Measurements from ENCODE around the gene MYRFL. TPM values are rescaled to one million over a fixed set of nuclear protein-coding genes. Genes with fewer than 3 reads are reported as not detected.

The MYRFL gene
- total RNA-seq, 2 donors from 2014 or later = 0.15 to 0.55 TPM

DNA sequence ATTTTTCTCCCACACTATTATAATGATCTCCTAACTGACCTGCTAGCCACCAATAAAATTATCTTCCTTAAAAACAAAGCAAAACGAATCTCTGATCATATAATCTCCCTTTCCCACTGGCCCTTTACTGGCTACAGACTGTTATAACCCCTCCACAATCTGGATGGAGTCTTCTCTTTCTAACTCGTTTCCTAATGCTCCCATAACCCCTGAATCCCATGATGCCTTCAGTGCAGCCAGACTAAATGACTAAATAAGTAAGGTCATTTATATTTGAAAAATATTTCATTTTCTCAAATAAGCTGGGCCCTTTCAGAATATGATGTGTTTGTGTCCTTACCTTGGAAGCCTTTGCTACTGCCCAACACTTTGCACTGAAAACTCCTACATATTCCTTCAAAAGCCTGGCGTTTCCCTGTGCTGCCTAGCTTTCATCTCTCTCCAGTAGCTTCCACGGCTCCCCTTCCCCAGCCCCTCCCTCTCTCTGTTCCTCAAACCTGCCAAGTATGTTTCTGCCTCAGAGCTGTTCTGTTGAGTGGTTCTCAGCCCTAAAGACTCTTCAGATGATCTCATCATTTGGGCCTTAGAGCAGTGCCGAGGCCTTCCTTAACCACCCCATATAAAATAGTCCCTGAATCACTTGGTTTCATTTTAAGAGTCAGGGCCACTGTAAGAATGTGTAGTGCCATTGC lies 91.7 kb downstream of the MYRFL start:
- H3K4me1 Mint-ChIP-seq = peaks cover 9% of the 10 kb centered on the region
- no peak for TF ChIP-seq CTCF (conservative IDR thresholded peaks at IDR 0.05)
- no peak overlapping the region for H3K27ac Mint-ChIP-seq
- no peak for DNase-seq
- Histone ChIP-seq H3K27ac (ENCODE audit: low read depth, low read length) (no peak overlapping the region), H3K4me1 (ENCODE audit: control insufficient read depth, insufficient read depth, low read length) (no peaks in the 10 kb centered on the region), H3K36me3 (ENCODE audit: control insufficient read depth, insufficient read depth, low read length) (no peaks in the 10 kb centered on the region), H3K9ac (ENCODE audit: extremely low read depth, low read length, poor library complexity, severe bottlenecking) (no peak overlapping the region), H3K9me3 (ENCODE audit: control insufficient read depth, low read length) (peaks cover 5% of the 10 kb centered on the region), H3K27me3 (ENCODE audit: control insufficient read depth, insufficient read depth, low read length, poor library complexity, severe bottlenecking) (no peaks in the 10 kb centered on the region), H3K4me3 (ENCODE audit: low read length) (no peak overlapping the region)
- no peaks in the 10 kb centered on the region for H3K27me3 Mint-ChIP-seq (ENCODE audit: insufficient read depth)
- peaks cover 5% of the 10 kb centered on the region for H3K36me3 Mint-ChIP-seq (ENCODE audit: low read depth)
- 67 to 71% methylated on average over 2 to 5 of the region's 5 CpGs for WGBS, 2 experiments (ENCODE audit: insufficient coverage in 1 of 2, insufficient read length in 1 of 2)
- H3K4me3 Mint-ChIP-seq = no peak overlapping the region
- peaks cover 6% of the 10 kb centered on the region for H3K9me3 Mint-ChIP-seq

DNA sequence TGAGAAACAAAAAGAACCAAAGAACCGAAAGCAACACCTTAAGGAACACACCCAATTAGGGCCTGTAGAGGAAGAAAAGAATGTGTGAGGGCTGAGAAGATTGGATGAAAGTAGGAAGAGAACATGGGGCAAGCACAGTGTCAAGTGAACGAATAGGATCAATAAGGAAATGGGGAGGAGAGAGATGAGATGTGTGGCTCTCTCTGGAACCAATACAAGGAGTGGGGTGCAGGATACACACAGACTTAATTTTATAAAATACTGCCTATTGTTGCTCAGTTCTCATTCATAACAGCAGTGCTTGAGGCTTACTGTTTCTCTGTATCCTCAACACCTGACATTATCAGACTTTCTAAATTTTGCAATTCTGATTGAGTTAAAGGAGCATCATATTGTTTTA lies 93.3 kb downstream of the MYRFL start:
- H3K27ac ChIP-seq (ENCODE audit: low read depth, low read length) = no peak overlapping the region
- 83 to 91% methylated on average over 2 of the region's 2 CpGs for WGBS, 2 experiments (ENCODE audit: insufficient coverage in 1 of 2, insufficient read length in 1 of 2)

GRCh38 chr12:69919495-69919894 lies 94.5 kb downstream of the MYRFL start:
- peaks cover 6% of the 10 kb centered on the region for H3K9me3 Mint-ChIP-seq
- no peak overlapping the region for H3K9ac ChIP-seq (ENCODE audit: extremely low read depth, low read length, poor library complexity, severe bottlenecking)
- TF ChIP-seq CTCF (conservative IDR thresholded peaks at IDR 0.05) = no peak
- peaks cover 5% of the 10 kb centered on the region for H3K36me3 Mint-ChIP-seq (ENCODE audit: low read depth)
- no peak overlapping the region for H3K27ac ChIP-seq (ENCODE audit: low read depth, low read length)
- H3K27me3 ChIP-seq (ENCODE audit: control insufficient read depth, insufficient read depth, low read length, poor library complexity, severe bottlenecking) = no peaks in the 10 kb centered on the region
- no peak overlapping the region for H3K4me3 ChIP-seq (ENCODE audit: low read length)
- H3K27ac Mint-ChIP-seq = no peak overlapping the region
- WGBS, 2 experiments (ENCODE audit: insufficient coverage in 1 of 2, insufficient read length in 1 of 2) = 86 to 91% methylated on average over 2 to 3 of the region's 3 CpGs
- no peaks in the 10 kb centered on the region for H3K9me3 ChIP-seq (ENCODE audit: control insufficient read depth, low read length)
- H3K27me3 Mint-ChIP-seq (ENCODE audit: insufficient read depth) = no peaks in the 10 kb centered on the region
- peaks cover 5% of the 10 kb centered on the region for H3K4me1 Mint-ChIP-seq
- H3K4me3 Mint-ChIP-seq = no peak overlapping the region
- H3K36me3 ChIP-seq (ENCODE audit: control insufficient read depth, insufficient read depth, low read length) = no peaks in the 10 kb centered on the region
- no peak for DNase-seq
- H3K4me1 ChIP-seq (ENCODE audit: control insufficient read depth, insufficient read depth, low read length) = no peaks in the 10 kb centered on the region

More for the DNA sequence above, 93.3 kb downstream of the MYRFL start:
- peaks cover 7% of the 10 kb centered on the region for H3K4me1 Mint-ChIP-seq
- Histone ChIP-seq H3K36me3 (ENCODE audit: control insufficient read depth, insufficient read depth, low read length) (no peaks in the 10 kb centered on the region), H3K9me3 (ENCODE audit: control insufficient read depth, low read length) (peaks cover 4% of the 10 kb centered on the region), H3K4me1 (ENCODE audit: control insufficient read depth, insufficient read depth, low read length) (no peaks in the 10 kb centered on the region), H3K9ac (ENCODE audit: extremely low read depth, low read length, poor library complexity, severe bottlenecking) (no peak overlapping the region), H3K27me3 (ENCODE audit: control insufficient read depth, insufficient read depth, low read length, poor library complexity, severe bottlenecking) (no peaks in the 10 kb centered on the region), H3K4me3 (ENCODE audit: low read length) (no peak overlapping the region)
- H3K4me3 Mint-ChIP-seq = no peak overlapping the region
- DNase-seq = no peak
- no peaks in the 10 kb centered on the region for H3K27me3 Mint-ChIP-seq (ENCODE audit: insufficient read depth)
- peaks cover 5% of the 10 kb centered on the region for H3K36me3 Mint-ChIP-seq (ENCODE audit: low read depth)
- no peak for TF ChIP-seq CTCF (conservative IDR thresholded peaks at IDR 0.05)
- peaks cover 6% of the 10 kb centered on the region for H3K9me3 Mint-ChIP-seq
- H3K27ac Mint-ChIP-seq = no peak overlapping the region
